ENCODE results near the gene SLC17A7.

GRCh38 chr19:49425178-49425577, 16.1 kb downstream of the SLC17A7 start, which contains the start of gene GFY:
- TF ChIP-seq USF1 (CRISPR knock-in tag; IDR thresholded peaks at IDR 0.05) (no peak), CTCF (IDR thresholded peaks at IDR 0.05) (no peak), FOXK1 (CRISPR knock-in tag; IDR thresholded peaks at IDR 0.05) (no peak), NR3C1 (CRISPR knock-in tag; conservative IDR thresholded peaks at IDR 0.05; ENCODE audit: low read depth) (no peak), FOXP4 (CRISPR knock-in tag; IDR thresholded peaks at IDR 0.05) (no peak), E2F5 (CRISPR knock-in tag; IDR thresholded peaks at IDR 0.05) (no peak), GABPB1 (CRISPR knock-in tag; IDR thresholded peaks at IDR 0.05) (no peak), ZNF396 (CRISPR knock-in tag; IDR thresholded peaks at IDR 0.05; ENCODE audit: borderline replicate concordance) (no peak), MAX (CRISPR knock-in tag; IDR thresholded peaks at IDR 0.05) (no peak)
- TF ChIP-seq, protein P1, sequence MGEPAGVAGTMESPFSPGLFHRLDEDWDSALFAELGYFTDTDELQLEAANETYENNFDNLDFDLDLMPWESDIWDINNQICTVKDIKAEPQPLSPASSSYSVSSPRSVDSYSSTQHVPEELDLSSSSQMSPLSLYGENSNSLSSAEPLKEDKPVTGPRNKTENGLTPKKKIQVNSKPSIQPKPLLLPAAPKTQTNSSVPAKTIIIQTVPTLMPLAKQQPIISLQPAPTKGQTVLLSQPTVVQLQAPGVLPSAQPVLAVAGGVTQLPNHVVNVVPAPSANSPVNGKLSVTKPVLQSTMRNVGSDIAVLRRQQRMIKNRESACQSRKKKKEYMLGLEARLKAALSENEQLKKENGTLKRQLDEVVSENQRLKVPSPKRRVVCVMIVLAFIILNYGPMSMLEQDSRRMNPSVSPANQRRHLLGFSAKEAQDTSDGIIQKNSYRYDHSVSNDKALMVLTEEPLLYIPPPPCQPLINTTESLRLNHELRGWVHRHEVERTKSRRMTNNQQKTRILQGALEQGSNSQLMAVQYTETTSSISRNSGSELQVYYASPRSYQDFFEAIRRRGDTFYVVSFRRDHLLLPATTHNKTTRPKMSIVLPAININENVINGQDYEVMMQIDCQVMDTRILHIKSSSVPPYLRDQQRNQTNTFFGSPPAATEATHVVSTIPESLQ (CRISPR knock-in tag; IDR thresholded peaks at IDR 0.05) = no peak
- TF ChIP-seq, protein P2, sequence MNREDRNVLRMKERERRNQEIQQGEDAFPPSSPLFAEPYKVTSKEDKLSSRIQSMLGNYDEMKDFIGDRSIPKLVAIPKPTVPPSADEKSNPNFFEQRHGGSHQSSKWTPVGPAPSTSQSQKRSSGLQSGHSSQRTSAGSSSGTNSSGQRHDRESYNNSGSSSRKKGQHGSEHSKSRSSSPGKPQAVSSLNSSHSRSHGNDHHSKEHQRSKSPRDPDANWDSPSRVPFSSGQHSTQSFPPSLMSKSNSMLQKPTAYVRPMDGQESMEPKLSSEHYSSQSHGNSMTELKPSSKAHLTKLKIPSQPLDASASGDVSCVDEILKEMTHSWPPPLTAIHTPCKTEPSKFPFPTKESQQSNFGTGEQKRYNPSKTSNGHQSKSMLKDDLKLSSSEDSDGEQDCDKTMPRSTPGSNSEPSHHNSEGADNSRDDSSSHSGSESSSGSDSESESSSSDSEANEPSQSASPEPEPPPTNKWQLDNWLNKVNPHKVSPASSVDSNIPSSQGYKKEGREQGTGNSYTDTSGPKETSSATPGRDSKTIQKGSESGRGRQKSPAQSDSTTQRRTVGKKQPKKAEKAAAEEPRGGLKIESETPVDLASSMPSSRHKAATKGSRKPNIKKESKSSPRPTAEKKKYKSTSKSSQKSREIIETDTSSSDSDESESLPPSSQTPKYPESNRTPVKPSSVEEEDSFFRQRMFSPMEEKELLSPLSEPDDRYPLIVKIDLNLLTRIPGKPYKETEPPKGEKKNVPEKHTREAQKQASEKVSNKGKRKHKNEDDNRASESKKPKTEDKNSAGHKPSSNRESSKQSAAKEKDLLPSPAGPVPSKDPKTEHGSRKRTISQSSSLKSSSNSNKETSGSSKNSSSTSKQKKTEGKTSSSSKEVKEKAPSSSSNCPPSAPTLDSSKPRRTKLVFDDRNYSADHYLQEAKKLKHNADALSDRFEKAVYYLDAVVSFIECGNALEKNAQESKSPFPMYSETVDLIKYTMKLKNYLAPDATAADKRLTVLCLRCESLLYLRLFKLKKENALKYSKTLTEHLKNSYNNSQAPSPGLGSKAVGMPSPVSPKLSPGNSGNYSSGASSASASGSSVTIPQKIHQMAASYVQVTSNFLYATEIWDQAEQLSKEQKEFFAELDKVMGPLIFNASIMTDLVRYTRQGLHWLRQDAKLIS (CRISPR knock-in tag; IDR thresholded peaks at IDR 0.05; ENCODE audit: borderline replicate concordance) = no peak

Data from WTC11 (cell line).